ENCODE measurements around the gene SETD1B. TPM values are rescaled to one million over a fixed set of nuclear protein-coding genes. Genes with fewer than 3 reads are reported as not detected.
"Not testable (repeated sequence)": the region's sequence is repeated elsewhere in the genome, so short reads cannot be mapped to it uniquely, and the experiment has no call there.

The SETD1B gene
- total RNA-seq, 1 experiment from 2014 or later = 32.2 TPM

GRCh38 chr12:121858662-121859572, 55.1 kb downstream of the SETD1B start, which contains the start of gene HPD:
Gene HPD, minus strand, starts transcription at chr12:121858859. Its CDS starts 36 bp downstream, at chr12:121858823.
- H3K36me3 Mint-ChIP-seq (ENCODE audit: insufficient read depth, unreplicated experiment) = no peaks in the 10 kb centered on the region
- H3K9me3 Mint-ChIP-seq (ENCODE audit: low read depth, unreplicated experiment) = no peaks in the 10 kb centered on the region
- CTCF ChIA-PET = interaction anchor here (0.6 to 0.7 kb wide), 3 partner anchors 210 to 381 kb away, joined by 3 to 5 read pairs (median 4); no protein-coding TSS in a partner anchor
- no peak within 1 kb of the TSS for H3K27ac Mint-ChIP-seq (ENCODE audit: unreplicated experiment)
- H3K4me1 Mint-ChIP-seq (ENCODE audit: low read depth, unreplicated experiment) = no peaks in the 10 kb centered on the region
- no peak for TF ChIP-seq CTCF (IDR thresholded peaks at IDR 0.05; ENCODE audit: unreplicated experiment)
- DNase-seq = no peak
- H3K4me3 Mint-ChIP-seq (ENCODE audit: low read depth, unreplicated experiment) = no peak within 1 kb of the TSS
- peaks cover 22% of the 10 kb centered on the region for H3K27me3 Mint-ChIP-seq (ENCODE audit: unreplicated experiment)
- BruUV-seq (replicated peaks) = no TSS peak
- intact Hi-C loops (cut with micrococcal nuclease; ENCODE audit: unreplicated experiment) = no loop called here

- Mint-ChIP-seq H3K27ac (ENCODE audit: unreplicated experiment) (no peak overlapping the region), H3K36me3 (ENCODE audit: insufficient read depth, unreplicated experiment) (no peaks in the 10 kb centered on the region), H3K27me3 (ENCODE audit: unreplicated experiment) (peaks cover 18% of the 10 kb centered on the region), H3K4me1 (ENCODE audit: low read depth, unreplicated experiment) (no peaks in the 10 kb centered on the region), H3K9me3 (ENCODE audit: low read depth, unreplicated experiment) (no peaks in the 10 kb centered on the region), H3K4me3 (ENCODE audit: low read depth, unreplicated experiment) (no peak overlapping the region)
- TF ChIP-seq CTCF (IDR thresholded peaks at IDR 0.05; ENCODE audit: unreplicated experiment) = no peak
- BruUV-seq (replicated peaks) = no TSS peak
- DNase-seq = no peak
- intact Hi-C loops (cut with micrococcal nuclease; ENCODE audit: unreplicated experiment) = no loop called here
- CTCF ChIA-PET = no interaction called here
Observed at GRCh38 chr12:121860257-121860656, 56.4 kb downstream of the SETD1B start.

- peaks cover 13% of the 10 kb centered on the region for H3K27me3 Mint-ChIP-seq (ENCODE audit: unreplicated experiment)
- H3K9me3 Mint-ChIP-seq (ENCODE audit: low read depth, unreplicated experiment); BruUV-seq (replicated peaks); DNase-seq; CTCF ChIA-PET; H3K36me3 Mint-ChIP-seq (ENCODE audit: insufficient read depth, unreplicated experiment); H3K4me1 Mint-ChIP-seq (ENCODE audit: low read depth, unreplicated experiment); H3K27ac Mint-ChIP-seq (ENCODE audit: unreplicated experiment); intact Hi-C loops (cut with micrococcal nuclease; ENCODE audit: unreplicated experiment); H3K4me3 Mint-ChIP-seq (ENCODE audit: low read depth, unreplicated experiment): not testable (repeated sequence)
Observed at GRCh38 chr12:121860699-121861098, 56.9 kb downstream of the SETD1B start.

- DNase-seq = no peak
Observed at GRCh38 chr12:121861636-121862254, 57.9 kb downstream of the SETD1B start.

More at GRCh38 chr12:121861636-121862254, 57.9 kb downstream of the SETD1B start:
- H3K4me1 Mint-ChIP-seq (ENCODE audit: low read depth, unreplicated experiment) = no peaks in the 10 kb centered on the region
- intact Hi-C loops (cut with micrococcal nuclease; ENCODE audit: unreplicated experiment) = no loop called here
- no peaks in the 10 kb centered on the region for H3K9me3 Mint-ChIP-seq (ENCODE audit: low read depth, unreplicated experiment)
- CTCF ChIA-PET = interaction anchor here (0.6 to 1.1 kb wide), 3 partner anchors 22 to 1202 kb away, joined by 3 to 6 read pairs (median 3); no protein-coding TSS in a partner anchor
- H3K27ac Mint-ChIP-seq (ENCODE audit: unreplicated experiment) = no peak overlapping the region
- no peak for TF ChIP-seq CTCF (IDR thresholded peaks at IDR 0.05; ENCODE audit: unreplicated experiment)
- H3K4me3 Mint-ChIP-seq (ENCODE audit: low read depth, unreplicated experiment) = no peak overlapping the region
- no peaks in the 10 kb centered on the region for H3K36me3 Mint-ChIP-seq (ENCODE audit: insufficient read depth, unreplicated experiment)
- H3K27me3 Mint-ChIP-seq (ENCODE audit: unreplicated experiment) = peaks cover 3% of the 10 kb centered on the region
- BruUV-seq (replicated peaks) = no TSS peak

Data from Calu3 (cell line).